H1 (cell line): ENCODE measurements around the gene RITA1. TPM values are rescaled to one million over a fixed set of nuclear protein-coding genes. Genes with fewer than 3 reads are reported as not detected.

Experiments
- CTCF ChIA-PET: fragments of 300-600 bp; sonication (Branson Sonifier 250); formaldehyde crosslinking; loops from one replicate; lab custom pipeline; 2021; ENCODE audit not compliant: partially characterized antibody; lab: Charles Lee
- POLR2A ChIA-PET: fragments of 300-600 bp; sonication (Branson Sonifier 250); formaldehyde crosslinking; loops from one replicate; lab custom pipeline; 2021; ENCODE audit warnings: inconsistent platforms; ENCODE audit not compliant: partially characterized antibody; lab: Charles Lee
- DNase-seq, 2 experiments: peaks; one replicate each; pipeline versions ENCODE4 v3.0.0 to v3.0.0-alpha.2; 2010 to 2022; ENCODE audit warnings: low spot score in 2 of 2, low read depth in 1 of 2, mixed read lengths in 1 of 2
- FAIRE-seq: peaks from 2 replicates; lab custom pipeline; 2011; peaks lifted over from hg19 to GRCh38; lab: Jason Lieb, UNC
- H2AFZ ChIP-seq: 2 replicates; pipeline ENCODE4 v1.8.1; 2012; ENCODE audit warnings: low read length, inconsistent platforms
- H2AK5ac ChIP-seq: 2 replicates; pipeline ENCODE4 v1.6.1; 2013; ENCODE audit warnings: low read depth, low read length
- H2BK120ac ChIP-seq: replicated peaks from 2 replicates; pipeline ENCODE3; 2013; ENCODE audit warnings: low read depth, low read length, inconsistent platforms
- H2BK12ac ChIP-seq: 2 replicates; pipeline ENCODE4 v1.6.1; 2013; ENCODE audit warnings: low read depth, low read length
- H2BK15ac ChIP-seq: 2 replicates; pipeline ENCODE4 v1.6.1; 2013; ENCODE audit warnings: low read length
- H2BK20ac ChIP-seq: 2 replicates; pipeline ENCODE4 v1.6.1; 2013; ENCODE audit warnings: low read length
- H2BK5ac ChIP-seq: 2 replicates; pipeline ENCODE4 v1.6.1; 2013; ENCODE audit warnings: low read depth, low read length
- H3K14ac ChIP-seq: 2 replicates; pipeline ENCODE4 v1.6.1; 2013; ENCODE audit warnings: inconsistent platforms; ENCODE audit not compliant: insufficient read length
- H3K18ac ChIP-seq: 2 replicates; pipeline ENCODE4 v1.6.1; 2013; ENCODE audit warnings: low read length; ENCODE audit errors: extremely low read depth
- H3K23ac ChIP-seq: 2 replicates; pipeline ENCODE4 v1.6.1; 2013; ENCODE audit warnings: inconsistent platforms; ENCODE audit not compliant: insufficient read length
- H3K23me2 ChIP-seq: 2 replicates; pipeline ENCODE4 v1.6.1; 2013; ENCODE audit warnings: low read depth, low read length
- H3K27ac ChIP-seq: 2 replicates; pipeline ENCODE4 v1.6.1; 2011; ENCODE audit warnings: low read depth, low read length, inconsistent platforms
- H3K27me3 ChIP-seq, 4 experiments: replicated peaks in 1 of 4; 1 replicate in 1 of 4; 2 replicates in 3 of 4; pipeline versions ENCODE4 v1.6.1 to v1.8.1; 2011 to 2013; ENCODE audit warnings: low read length in 3 of 4, mild to moderate bottlenecking in 3 of 4, inconsistent platforms in 2 of 4, mixed read lengths in 2 of 4, moderate library complexity in 1 of 4; ENCODE audit not compliant: control insufficient read depth in 3 of 4, insufficient read depth in 3 of 4; ENCODE audit errors: extremely low read depth in 1 of 4
- H3K36me3 ChIP-seq, 4 experiments: 2 replicates each; pipeline versions ENCODE4 v1.6.1 to v1.8.1; 2011 to 2013; ENCODE audit warnings: mild to moderate bottlenecking in 4 of 4, low read length in 3 of 4, moderate library complexity in 2 of 4, control low read depth in 1 of 4, inconsistent platforms in 1 of 4; ENCODE audit not compliant: insufficient read depth in 4 of 4, control insufficient read depth in 2 of 4
- H3K4ac ChIP-seq: replicated peaks from 2 replicates; pipeline ENCODE3; 2013; ENCODE audit warnings: low read length, low read depth, mixed read lengths, inconsistent platforms; ENCODE audit not compliant: insufficient read length
- H3K4me1 ChIP-seq, 4 experiments: replicated peaks in 1 of 4; 1 replicate in 1 of 4; 2 replicates in 3 of 4; pipeline versions ENCODE4 v1.6.1 to v1.8.1; 2011 to 2013; ENCODE audit warnings: low read length in 3 of 4, inconsistent platforms in 2 of 4, mixed read lengths in 1 of 4; ENCODE audit not compliant: insufficient read depth in 4 of 4, control insufficient read depth in 3 of 4
- H3K4me2 ChIP-seq, 2 experiments: 2 replicates each; pipeline versions ENCODE4 v1.6.1 to v1.8.1; 2011 to 2013; ENCODE audit warnings: low read depth in 2 of 2, low read length in 2 of 2, control low read depth in 1 of 2, inconsistent platforms in 1 of 2, mild to moderate bottlenecking in 1 of 2; ENCODE audit not compliant: insufficient read depth in 1 of 2
- H3K4me3 ChIP-seq, 4 experiments: fragments of 200-600, 300-600 bp in 1 of 4; sonication (generic), shearing (Covaris generic), sonication (Bioruptor Twin) in 1 of 4; 2 replicates each; pipeline versions ENCODE4 v1.5.1 to v1.8.1; 2011 to 2016; ENCODE audit warnings: low read length in 4 of 4, low read depth in 3 of 4, control low read depth in 2 of 4, inconsistent platforms in 2 of 4, mild to moderate bottlenecking in 2 of 4, mixed read lengths in 1 of 4, moderate library complexity in 1 of 4; ENCODE audit not compliant: insufficient read depth in 2 of 4; ENCODE audit errors: extremely low read depth in 1 of 4
- H3K56ac ChIP-seq: replicated peaks from 2 replicates; pipeline ENCODE3; 2013; ENCODE audit warnings: low read depth, mild to moderate bottlenecking, mixed read lengths, low read length, inconsistent platforms; ENCODE audit not compliant: insufficient read length
- H3K79me1 ChIP-seq: 2 replicates; pipeline ENCODE4 v1.6.1; 2013; ENCODE audit warnings: low read depth, low read length, control low read depth
- H3K79me2 ChIP-seq, 2 experiments: 2 replicates each; pipeline versions ENCODE4 v1.6.1 to v1.8.1; 2012 to 2013; ENCODE audit warnings: low read length in 2 of 2, mild to moderate bottlenecking in 2 of 2, inconsistent platforms in 1 of 2; ENCODE audit not compliant: insufficient read depth in 2 of 2, control insufficient read depth in 1 of 2
- H3K9ac ChIP-seq, 4 experiments: replicated peaks in 1 of 4; 1 replicate in 1 of 4; 2 replicates in 3 of 4; pipeline versions ENCODE4 v1.6.1 to v1.8.1; 2011 to 2013; ENCODE audit warnings: low read depth in 3 of 4, low read length in 3 of 4, control low read depth in 2 of 4, mild to moderate bottlenecking in 2 of 4, moderate library complexity in 2 of 4, inconsistent platforms in 1 of 4; ENCODE audit errors: extremely low read depth in 1 of 4
- H3K9me3 ChIP-seq, 2 experiments: 2 replicates each; pipeline versions ENCODE4 v1.6.1 to v1.8.1; 2012 to 2013; ENCODE audit warnings: mild to moderate bottlenecking in 2 of 2, moderate library complexity in 2 of 2, control low read depth in 1 of 2, inconsistent platforms in 1 of 2, low read depth in 1 of 2, low read length in 1 of 2, mixed read lengths in 1 of 2; ENCODE audit not compliant: insufficient read depth in 2 of 2
- H4K20me1 ChIP-seq, 2 experiments: replicated peaks in 1 of 2; 2 replicates each; pipeline versions ENCODE3 to v1.8.1; 2011 to 2013; ENCODE audit warnings: inconsistent platforms in 2 of 2, low read length in 2 of 2, mild to moderate bottlenecking in 1 of 2; ENCODE audit not compliant: insufficient read depth in 2 of 2, control insufficient read depth in 1 of 2
- H4K5ac ChIP-seq: 2 replicates; pipeline ENCODE4 v1.6.1; 2013; ENCODE audit warnings: low read length, low read depth, mixed read lengths, inconsistent platforms; ENCODE audit not compliant: insufficient read length
- H4K8ac ChIP-seq: 2 replicates; pipeline ENCODE4 v1.8.0; 2013; ENCODE audit warnings: mild to moderate bottlenecking, moderate library complexity, low read length, inconsistent platforms; ENCODE audit not compliant: insufficient read depth; ENCODE audit errors: extremely low read depth
- H4K91ac ChIP-seq: replicated peaks from 2 replicates; pipeline ENCODE3; 2013; ENCODE audit warnings: low read length, mixed read lengths, inconsistent platforms; ENCODE audit not compliant: insufficient read length
- TEAD4 ChIP-seq: IDR thresholded peaks from 2 replicates; pipeline ENCODE4 v1.6.1; 2012; ENCODE audit warnings: low read depth, low read length, inconsistent platforms, mixed read lengths
- WGBS, 2 experiments: shearing (Covaris generic) in 1 of 2; methylation state at CpG; one replicate each; pipeline versions ENCODE4 v1.1.6 to v1.1.7; 2013 to 2015; ENCODE audit warnings: low lambda C conversion rate in 2 of 2, mixed read lengths in 2 of 2, inconsistent platforms in 1 of 2, low coverage in 1 of 2, missing lambda C conversion rate in 1 of 2; ENCODE audit not compliant: insufficient replicate concordance in 2 of 2, insufficient coverage in 1 of 2, insufficient read length in 1 of 2; ENCODE audit errors: extremely low coverage in 1 of 2, missing lambda C conversion rate in 1 of 2; 5-methylcytosine and 5-hydroxymethylcytosine counted together
- polyA plus RNA-seq, 7 experiments: library from polyadenylated mRNA; depleted of rRNA in 3 of 7; stranded (reverse) in 5 of 7; unstranded in 2 of 7; fragments of >200 nt in 5 of 7; fragments of 200-250 nt in 2 of 7; gene quantifications; 1 replicate in 5 of 7; 2 replicates in 1 of 7; 4 replicates in 1 of 7; pipeline versions ENCODE4 v1.2.1 to v1.2.3, GENCODE V29; 2011 to 2013; ENCODE audit warnings: missing spikeins in 2 of 7, mixed read lengths in 2 of 7
- total RNA-seq: library from RNA; stranded (reverse); fragmentation: NEBNext Ultra II Directional; extraction: Animal tissue kit (Norgen Biotek cat#: 25700); gene quantifications from 2 replicates; pipeline ENCODE4 v1.2.1, GENCODE V29; 2021

Gene RITA1
- total and polyA plus RNA-seq, 2 of the 8 experiments (the other 6 are each of a cell fraction or from before 2014, with no cell fraction given), result 24.1 to 25.8 TPM

- H2AK5ac ChIP-seq, result peak overlapping the region; percentile 93; the same call in 1 of the 2 replicates
- H3K14ac ChIP-seq, result no peak overlapping the region
- H2BK12ac ChIP-seq, result peak overlapping the region; percentile 33; the same call in 1 of the 2 replicates
- no peak overlapping the region for H4K5ac ChIP-seq
- no peak overlapping the region for H3K4ac ChIP-seq
- no peak overlapping the region for H3K4me2 ChIP-seq
- ChIA-PET CTCF (interaction anchor here (0.6 to 1.9 kb wide), 7 partner anchors 10 to 228 kb away, joined by 3 to 10 read pairs (median 4); no protein-coding TSS in a partner anchor), POLR2A (interaction anchor here (0.6 to 3.5 kb wide), 5 partner anchors 12 to 97 kb away, joined by 3 to 30 read pairs (median 5); partner anchors contain the start of genes DDX54, RITA1 and TPCN1)
- WGBS, 2 experiments, result 91% methylated on average over 8 of the region's 8 CpGs; no CpG with 5 or more reads in 1 of the 2 experiments
- H3K18ac ChIP-seq, result no peak overlapping the region
- H3K23ac ChIP-seq, result no peak overlapping the region
- H3K4me1 ChIP-seq, result peaks cover 0 to 5% (median 0%) of the 10 kb centered on the region in 4 experiments; a peak in 2 of 7 replicates
- H3K79me2 ChIP-seq, result no peaks in the 10 kb centered on the region
- no peak overlapping the region for H2BK120ac ChIP-seq
- no peaks in the 10 kb centered on the region for H3K79me1 ChIP-seq
- no peak overlapping the region for H4K91ac ChIP-seq
- H3K27me3 ChIP-seq, result no peaks in the 10 kb centered on the region
- no peaks in the 10 kb centered on the region for H3K36me3 ChIP-seq
- H3K23me2 ChIP-seq, result no peaks in the 10 kb centered on the region
- no peak overlapping the region for H3K27ac ChIP-seq
- DNase-seq (no peak), FAIRE-seq (no peak)
- H3K9me3 ChIP-seq, result no peaks in the 10 kb centered on the region
- no peak overlapping the region for H2AFZ ChIP-seq
- H2BK5ac ChIP-seq, result no peak overlapping the region
- no peak overlapping the region for H2BK20ac ChIP-seq
- no peak overlapping the region for H3K56ac ChIP-seq
- no peak overlapping the region for H3K9ac ChIP-seq
- H4K20me1 ChIP-seq, result no peaks in the 10 kb centered on the region
- H2BK15ac ChIP-seq, result no peak overlapping the region
- no peak overlapping the region for H3K4me3 ChIP-seq
- H4K8ac ChIP-seq, result no peak overlapping the region
- TF ChIP-seq TEAD4, result no peak
These were observed 12.1 kb downstream of the RITA1 start for GRCh38 chr12:113197518-113198077.
